GM23248 (cell line): ENCODE data around the gene CYP27B1. TPM values are rescaled to one million over a fixed set of nuclear protein-coding genes. Genes with fewer than 3 reads are reported as not detected.
"Not testable (repeated sequence)": the region's sequence is repeated elsewhere in the genome, so short reads cannot be mapped to it uniquely, and the experiment has no call there.

Source experiments
- DNase-seq: peaks from one replicate; pipeline ENCODE4 v3.0.0-alpha.2; 2015
- H2AFZ ChIP-seq: fragments of 200-600 bp; sonication (generic); 2 replicates; pipeline ENCODE4 v1.6.1; 2016; ENCODE audit warnings: antibody characterized with exemption
- H3F3A ChIP-seq: fragments of 200-600 bp; sonication (generic); 2 replicates; pipeline ENCODE4 v1.6.1; 2016; ENCODE audit warnings: mild to moderate bottlenecking, antibody characterized with exemption, mixed run types; ENCODE audit not compliant: insufficient read depth
- H3K27ac ChIP-seq: fragments of 200-600 bp; sonication (generic); 2 replicates; pipeline ENCODE4 v1.5.1; 2016; ENCODE audit warnings: mild to moderate bottlenecking
- H3K27me3 ChIP-seq: fragments of 200-600 bp; sonication (generic); replicated peaks from 2 replicates; pipeline ENCODE4 v1.6.1; 2016; ENCODE audit warnings: mild to moderate bottlenecking; ENCODE audit not compliant: insufficient read depth
- H3K36me3 ChIP-seq: fragments of 200-600 bp; sonication (generic); 2 replicates; pipeline ENCODE4 v1.6.1; 2016; ENCODE audit warnings: low read depth, mild to moderate bottlenecking
- H3K4me1 ChIP-seq: fragments of 200-600 bp; sonication (generic); 2 replicates; pipeline ENCODE4 v1.6.1; 2016; ENCODE audit warnings: mild to moderate bottlenecking; ENCODE audit not compliant: insufficient read depth
- H3K4me2 ChIP-seq: fragments of 200-600 bp; sonication (generic); one replicate; pipeline ENCODE4 v1.6.1; 2016; ENCODE audit warnings: mild to moderate bottlenecking; ENCODE audit not compliant: unreplicated experiment
- H3K4me3 ChIP-seq: fragments of 200-600 bp; sonication (generic); 2 replicates; pipeline ENCODE4 v1.5.1; 2016; ENCODE audit warnings: mild to moderate bottlenecking
- H3K79me2 ChIP-seq: fragments of 200-600 bp; sonication (generic); 2 replicates; pipeline ENCODE4 v1.6.1; 2016; ENCODE audit warnings: mild to moderate bottlenecking; ENCODE audit not compliant: insufficient read depth
- H3K9ac ChIP-seq: fragments of 200-600 bp; sonication (generic); 2 replicates; pipeline ENCODE4 v1.6.1; 2016; ENCODE audit warnings: mild to moderate bottlenecking
- H3K9me2 ChIP-seq: fragments of 200-600 bp; sonication (generic); 2 replicates; pipeline ENCODE4 v1.6.1; 2016; ENCODE audit warnings: mixed run types, mild to moderate bottlenecking, moderate library complexity; ENCODE audit not compliant: insufficient read depth
- H3K9me3 ChIP-seq: fragments of 200-600 bp; sonication (generic); one replicate; pipeline ENCODE4 v1.6.1; 2017; ENCODE audit warnings: low read depth
- H4K20me1 ChIP-seq: fragments of 200-600 bp; sonication (generic); 2 replicates; pipeline ENCODE4 v1.6.0; 2016; ENCODE audit not compliant: insufficient read depth
- EZH2 ChIP-seq: fragments of 200-600 bp; sonication (generic); IDR thresholded peaks from 2 replicates; pipeline ENCODE4 v1.6.1; 2018; ENCODE audit warnings: antibody characterized with exemption, mild to moderate bottlenecking; ENCODE audit not compliant: insufficient read depth, poor library complexity, severe bottlenecking
- EZH2phosphoT487 ChIP-seq: fragments of 200-600 bp; sonication (generic); IDR thresholded peaks from 2 replicates; pipeline ENCODE4 v1.6.1; 2018; ENCODE audit warnings: antibody characterized with exemption, moderate library complexity, mild to moderate bottlenecking, low read depth; ENCODE audit not compliant: insufficient read depth
- WGBS, 2 experiments: methylation state at CpG; one replicate each; pipeline ENCODE4 v1.1.6; 2015 to 2017; ENCODE audit warnings: low lambda C conversion rate in 2 of 2, low coverage in 1 of 2; ENCODE audit errors: missing lambda C conversion rate in 2 of 2; 5-methylcytosine and 5-hydroxymethylcytosine counted together
- in situ Hi-C: fragments of 300-500 bp; cut with MboI; formaldehyde crosslinking; loops from 2 replicates; pipeline ENCODE4 v1.15.0; 2020
- polyA plus RNA-seq: library from polyadenylated mRNA; unstranded; fragments of >200 nt; fragmentation: Nextera tagmentation; extraction: Ambion mirVana; gene quantifications from 2 replicates; pipeline ENCODE4 v1.2.1, GENCODE V29; 2016
- total RNA-seq: library from RNA; depleted of rRNA; stranded (reverse); fragments of >200 nt; shearing (Covaris generic); gene quantifications from 2 replicates; pipeline ENCODE4 v1.2.3, GENCODE V29; 2014

The CYP27B1 gene
- total and polyA plus RNA-seq, 2 experiments from 2014 or later, result 0.78 to 0.86 TPM

DNA sequence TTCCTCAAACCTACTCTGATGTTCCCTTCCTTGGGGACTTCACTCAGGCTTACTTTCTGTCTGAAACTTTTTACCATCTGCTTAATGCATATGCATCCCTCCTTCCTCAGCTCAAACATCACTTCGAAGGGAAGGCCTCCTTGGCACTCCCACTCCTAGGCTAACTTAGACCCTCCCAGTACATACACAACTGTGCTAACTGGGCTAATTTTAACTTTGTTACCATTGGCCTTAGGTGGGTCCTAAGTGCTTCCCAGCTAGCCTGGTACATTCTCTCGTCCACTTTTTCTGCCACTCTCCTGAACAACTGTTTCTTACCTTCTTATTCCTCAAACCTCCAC is 9.3 kb upstream of the CYP27B1 start:
- H3K9ac ChIP-seq, result no peak overlapping the region
- no peaks in the 10 kb centered on the region for H3K36me3 ChIP-seq
- TF ChIP-seq EZH2phosphoT487, result no peak
- TF ChIP-seq EZH2, result no peak
- DNase-seq, result no peak
- 69 to 90% methylated on average over 2 of the region's 2 CpGs for WGBS, 2 experiments
- no peaks in the 10 kb centered on the region; the same call in 1 of the 2 replicates for H3K4me1 ChIP-seq
- no peaks in the 10 kb centered on the region for H3K27me3 ChIP-seq
- H3F3A ChIP-seq, result peaks cover 6% of the 10 kb centered on the region
- in situ Hi-C loops, result no loop called here
- no peak overlapping the region for H3K4me2 ChIP-seq
- H3K9me3 ChIP-seq, result no peaks in the 10 kb centered on the region
- no peak overlapping the region for H3K27ac ChIP-seq
- H3K79me2 ChIP-seq, result peaks cover 20% of the 10 kb centered on the region
- no peak overlapping the region for H2AFZ ChIP-seq
- H3K4me3 ChIP-seq, result no peak overlapping the region
- H3K9me2 ChIP-seq, result no peaks in the 10 kb centered on the region
- H4K20me1 ChIP-seq, result no peaks in the 10 kb centered on the region

DNA sequence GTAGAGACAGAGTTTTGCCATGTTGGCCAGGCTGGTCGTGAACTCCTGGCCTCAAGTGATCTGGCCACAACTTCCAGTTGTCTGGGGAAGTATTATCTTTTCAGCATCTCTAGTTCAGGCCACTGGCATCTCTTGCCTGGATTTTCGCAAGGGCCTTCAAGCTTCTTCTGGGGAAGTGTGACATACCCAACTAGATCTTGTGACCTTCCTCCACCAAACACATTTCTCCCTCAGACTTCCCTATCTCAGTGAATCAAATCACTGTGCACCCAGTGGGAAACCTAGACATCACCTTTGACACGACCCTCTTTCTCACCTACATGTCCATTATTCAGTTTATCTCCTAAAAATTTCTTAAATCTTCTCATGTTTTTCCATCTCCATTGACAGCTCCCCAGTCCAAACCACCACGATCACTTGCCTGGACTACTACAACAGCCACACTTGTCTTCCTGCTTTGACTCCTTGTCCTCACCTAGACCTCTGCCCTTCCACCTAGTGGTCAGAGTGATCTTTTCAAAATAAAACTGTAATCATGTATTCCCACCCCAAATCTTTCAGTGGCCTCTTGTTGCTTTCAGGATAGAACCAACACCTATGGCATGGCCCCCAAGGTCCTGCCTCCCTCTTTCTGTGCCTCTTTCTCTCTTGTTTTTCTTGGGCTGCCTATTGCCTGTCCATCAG is 8.8 kb upstream of the CYP27B1 start:
- no peak for DNase-seq
- 72 to 76% methylated on average over 4 of the region's 4 CpGs for WGBS, 2 experiments
- H3K9me3 ChIP-seq, result no peaks in the 10 kb centered on the region
- no peaks in the 10 kb centered on the region for H4K20me1 ChIP-seq
- H3K4me2 ChIP-seq, result no peak overlapping the region
- peaks cover 3% of the 10 kb centered on the region for H3K4me1 ChIP-seq
- H3K79me2 ChIP-seq, result peaks cover 25% of the 10 kb centered on the region
- H3K4me3 ChIP-seq, result no peak overlapping the region
- H2AFZ ChIP-seq, result no peak overlapping the region
- no peak for TF ChIP-seq EZH2
- no peak for TF ChIP-seq EZH2phosphoT487
- peaks cover under 1% of the 10 kb centered on the region; the same call in 1 of the 2 replicates for H3F3A ChIP-seq
- H3K9ac ChIP-seq, result no peak overlapping the region
- in situ Hi-C loops, result no loop called here
- H3K27me3 ChIP-seq, result no peaks in the 10 kb centered on the region
- no peaks in the 10 kb centered on the region for H3K36me3 ChIP-seq
- no peak overlapping the region for H3K27ac ChIP-seq
- H3K9me2 ChIP-seq, result no peaks in the 10 kb centered on the region

DNA sequence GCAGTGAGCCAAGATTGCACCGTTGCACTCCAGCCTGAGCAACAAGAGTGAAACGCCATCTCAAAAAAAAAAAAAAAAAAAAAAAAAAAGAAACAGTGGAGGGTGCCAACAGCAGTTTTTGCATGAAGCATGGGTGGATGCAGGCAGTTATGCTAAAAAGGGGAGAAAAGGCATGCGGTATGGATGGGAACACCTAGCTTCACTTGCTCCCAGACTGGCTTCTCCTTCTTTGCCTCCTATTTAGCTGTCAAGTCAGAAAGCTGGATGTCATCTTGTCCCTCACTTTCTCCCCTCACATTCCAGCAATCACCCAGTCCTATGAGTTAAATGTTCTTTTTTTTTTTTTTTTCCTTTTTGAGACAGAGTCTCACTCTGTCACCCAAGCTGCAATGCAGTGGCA is 8.2 kb upstream of the CYP27B1 start:
- Histone ChIP-seq H3K4me3 (no peak overlapping the region), H2AFZ (no peak overlapping the region), H3K4me2 (no peak overlapping the region), H3K9me3 (no peaks in the 10 kb centered on the region), H3K79me2 (peaks cover 31% of the 10 kb centered on the region), H3K4me1 (peaks cover 3% of the 10 kb centered on the region), H3K27ac (no peak overlapping the region), H3K36me3 (no peaks in the 10 kb centered on the region), H3K9me2 (no peaks in the 10 kb centered on the region), H3K27me3 (no peaks in the 10 kb centered on the region), H3F3A (no peaks in the 10 kb centered on the region; the same call in 1 of the 2 replicates), H3K9ac (no peak overlapping the region), H4K20me1 (no peaks in the 10 kb centered on the region)
- in situ Hi-C loops, result no loop called here
- 61 to 73% methylated on average over 2 to 3 of the region's 3 CpGs for WGBS, 2 experiments
- DNase-seq, result no peak
- TF ChIP-seq EZH2 (no peak), EZH2phosphoT487 (no peak)

DNA sequence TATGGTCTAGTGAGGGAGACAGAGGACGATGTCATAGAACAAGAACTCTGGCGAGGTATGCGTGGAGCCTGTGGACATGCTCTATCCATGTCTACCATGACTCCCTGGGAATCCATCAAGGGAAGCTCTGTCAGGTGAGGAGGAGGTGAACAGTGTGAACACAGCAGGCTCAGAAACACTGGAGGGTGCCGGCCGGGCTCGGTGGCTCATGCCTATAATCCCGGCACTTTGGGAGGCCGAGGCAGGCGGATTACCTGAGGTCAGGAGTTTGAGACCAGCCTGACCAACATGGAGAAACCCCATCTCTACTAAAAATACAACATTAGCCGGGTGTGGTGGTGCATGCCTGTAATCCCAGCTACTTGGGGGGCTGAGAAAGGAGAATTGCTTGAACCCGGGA is 7.8 kb upstream of the CYP27B1 start:
- peaks cover 31% of the 10 kb centered on the region for H3K79me2 ChIP-seq

More for the DNA sequence above, 7.8 kb upstream of the CYP27B1 start:
- H3K36me3 ChIP-seq, H3K9me3 ChIP-seq, in situ Hi-C loops, H3F3A ChIP-seq, H3K27me3 ChIP-seq, H4K20me1 ChIP-seq, H3K9ac ChIP-seq, H2AFZ ChIP-seq, H3K4me2 ChIP-seq, DNase-seq, H3K27ac ChIP-seq, H3K4me1 ChIP-seq, H3K4me3 ChIP-seq, H3K9me2 ChIP-seq: not testable (repeated sequence)
- WGBS, 2 experiments, result 78 to 79% methylated on average over 11 of the region's 11 CpGs
